Activated CD4-positive, alpha-beta T cell treated with anti-CD3 and anti-CD28 coated beads, Interleukin-2, amount 50 U/mL, for 48 hours (primary cell): Measurements from ENCODE around the gene SYT12.

Experiments used
- DNase-seq, 2 experiments: peaks; one replicate each; pipeline ENCODE4 v3.0.0-alpha.2; 2020

Gene SYT12

GRCh38 chr11:67058506-67058905, 35.6 kb downstream of the SYT12 start:
- no peak for DNase-seq

- DNase-seq: no peak
Measured at GRCh38 chr11:67059671-67060070, 36.7 kb downstream of the SYT12 start.

- no peak for DNase-seq
Measured at GRCh38 chr11:67060111-67060522, 37.2 kb downstream of the SYT12 start.

GRCh38 chr11:67062526-67063373, 39.8 kb downstream of the SYT12 start:
- no peak for DNase-seq

GRCh38 chr11:67066333-67066709, 43.4 kb downstream of the SYT12 start:
- no peak for DNase-seq

GRCh38 chr11:67071420-67072284, 48.7 kb downstream of the SYT12 start:
- peak; percentile 82 to 86 for DNase-seq

- DNase-seq: no peak
Measured at GRCh38 chr11:67072295-67072694, 49.4 kb downstream of the SYT12 start.

- no peak for DNase-seq
Measured at GRCh38 chr11:67073908-67074307, 51.0 kb downstream of the SYT12 start.

- DNase-seq: no peak
Measured at GRCh38 chr11:67076202-67076601, 53.3 kb downstream of the SYT12 start.

- no peak for DNase-seq
Measured at GRCh38 chr11:67079065-67079705, 56.3 kb downstream of the SYT12 start.

GRCh38 chr11:67082071-67082791, 59.3 kb downstream of the SYT12 start:
- DNase-seq: no peak

- DNase-seq: no peak
Measured at GRCh38 chr11:67083786-67084366, 60.9 kb downstream of the SYT12 start.

GRCh38 chr11:67085617-67086016, 62.7 kb downstream of the SYT12 start:
- no peak for DNase-seq

- no peak for DNase-seq
Measured at GRCh38 chr11:67090717-67091116, 67.8 kb downstream of the SYT12 start.

GRCh38 chr11:67095214-67095507, 72.2 kb downstream of the SYT12 start:
- no peak for DNase-seq

- DNase-seq: no peak
Measured at GRCh38 chr11:67098799-67099429, 76.0 kb downstream of the SYT12 start.

GRCh38 chr11:67099831-67100324, 76.9 kb downstream of the SYT12 start:
- no peak for DNase-seq
